OCI-LY3 (cell line): ENCODE data around the gene THTPA.

Experiments
- CTCF ChIP-seq: fragments of 200-600, 300-600 bp; sonication (generic); IDR thresholded peaks from 2 replicates; pipeline ENCODE4 v1.5.1; 2014; ENCODE audit warnings: antibody characterized with exemption, low read length, low read depth
- EZH2phosphoT487 ChIP-seq: fragments of 200-600 bp; shearing (Covaris generic); IDR thresholded peaks from 2 replicates; pipeline ENCODE4 v1.6.1; 2018; ENCODE audit warnings: antibody characterized with exemption, mixed run types, low read depth

GRCh38 chr14:23571701-23572523, 15.8 kb downstream of the THTPA start:
- no peak for TF ChIP-seq CTCF
- TF ChIP-seq EZH2phosphoT487, result no peak
